H1 (cell line): ENCODE measurements around the gene GPR17. TPM values are rescaled to one million over a fixed set of nuclear protein-coding genes. Genes with fewer than 3 reads are reported as not detected.
A peak's percentile ranks its signal among the peaks of the same experiment; 100 is the strongest.

Source experiments
- CTCF ChIA-PET: fragments of 300-600 bp; sonication (Branson Sonifier 250); formaldehyde crosslinking; loops from one replicate; lab custom pipeline; 2021; ENCODE audit not compliant: partially characterized antibody; lab: Charles Lee
- POLR2A ChIA-PET: fragments of 300-600 bp; sonication (Branson Sonifier 250); formaldehyde crosslinking; loops from one replicate; lab custom pipeline; 2021; ENCODE audit warnings: inconsistent platforms; ENCODE audit not compliant: partially characterized antibody; lab: Charles Lee
- DNase-seq, 2 experiments: peaks; one replicate each; pipeline versions ENCODE4 v3.0.0 to v3.0.0-alpha.2; 2010 to 2022; ENCODE audit warnings: low spot score in 2 of 2, low read depth in 1 of 2, mixed read lengths in 1 of 2
- FAIRE-seq: peaks from 2 replicates; lab custom pipeline; 2011; peaks lifted over from hg19 to GRCh38; lab: Jason Lieb, UNC
- H2AFZ ChIP-seq: 2 replicates; pipeline ENCODE4 v1.8.1; 2012; ENCODE audit warnings: low read length, inconsistent platforms
- H2AK5ac ChIP-seq: 2 replicates; pipeline ENCODE4 v1.6.1; 2013; ENCODE audit warnings: low read depth, low read length
- H2BK120ac ChIP-seq: replicated peaks from 2 replicates; pipeline ENCODE3; 2013; ENCODE audit warnings: low read depth, low read length, inconsistent platforms
- H2BK12ac ChIP-seq: 2 replicates; pipeline ENCODE4 v1.6.1; 2013; ENCODE audit warnings: low read depth, low read length
- H2BK15ac ChIP-seq: 2 replicates; pipeline ENCODE4 v1.6.1; 2013; ENCODE audit warnings: low read length
- H2BK20ac ChIP-seq: 2 replicates; pipeline ENCODE4 v1.6.1; 2013; ENCODE audit warnings: low read length
- H2BK5ac ChIP-seq: 2 replicates; pipeline ENCODE4 v1.6.1; 2013; ENCODE audit warnings: low read depth, low read length
- H3K14ac ChIP-seq: 2 replicates; pipeline ENCODE4 v1.6.1; 2013; ENCODE audit warnings: inconsistent platforms; ENCODE audit not compliant: insufficient read length
- H3K18ac ChIP-seq: 2 replicates; pipeline ENCODE4 v1.6.1; 2013; ENCODE audit warnings: low read length; ENCODE audit errors: extremely low read depth
- H3K23ac ChIP-seq: 2 replicates; pipeline ENCODE4 v1.6.1; 2013; ENCODE audit warnings: inconsistent platforms; ENCODE audit not compliant: insufficient read length
- H3K23me2 ChIP-seq: 2 replicates; pipeline ENCODE4 v1.6.1; 2013; ENCODE audit warnings: low read depth, low read length
- H3K27ac ChIP-seq: 2 replicates; pipeline ENCODE4 v1.6.1; 2011; ENCODE audit warnings: low read depth, low read length, inconsistent platforms
- H3K27me3 ChIP-seq, 4 experiments: replicated peaks in 1 of 4; 1 replicate in 1 of 4; 2 replicates in 3 of 4; pipeline versions ENCODE4 v1.6.1 to v1.8.1; 2011 to 2013; ENCODE audit warnings: low read length in 3 of 4, mild to moderate bottlenecking in 3 of 4, inconsistent platforms in 2 of 4, mixed read lengths in 2 of 4, moderate library complexity in 1 of 4; ENCODE audit not compliant: control insufficient read depth in 3 of 4, insufficient read depth in 3 of 4; ENCODE audit errors: extremely low read depth in 1 of 4
- H3K36me3 ChIP-seq, 4 experiments: 2 replicates each; pipeline versions ENCODE4 v1.6.1 to v1.8.1; 2011 to 2013; ENCODE audit warnings: mild to moderate bottlenecking in 4 of 4, low read length in 3 of 4, moderate library complexity in 2 of 4, control low read depth in 1 of 4, inconsistent platforms in 1 of 4; ENCODE audit not compliant: insufficient read depth in 4 of 4, control insufficient read depth in 2 of 4
- H3K4ac ChIP-seq: replicated peaks from 2 replicates; pipeline ENCODE3; 2013; ENCODE audit warnings: low read length, low read depth, mixed read lengths, inconsistent platforms; ENCODE audit not compliant: insufficient read length
- H3K4me1 ChIP-seq, 4 experiments: replicated peaks in 1 of 4; 1 replicate in 1 of 4; 2 replicates in 3 of 4; pipeline versions ENCODE4 v1.6.1 to v1.8.1; 2011 to 2013; ENCODE audit warnings: low read length in 3 of 4, inconsistent platforms in 2 of 4, mixed read lengths in 1 of 4; ENCODE audit not compliant: insufficient read depth in 4 of 4, control insufficient read depth in 3 of 4
- H3K4me2 ChIP-seq, 2 experiments: 2 replicates each; pipeline versions ENCODE4 v1.6.1 to v1.8.1; 2011 to 2013; ENCODE audit warnings: low read depth in 2 of 2, low read length in 2 of 2, control low read depth in 1 of 2, inconsistent platforms in 1 of 2, mild to moderate bottlenecking in 1 of 2; ENCODE audit not compliant: insufficient read depth in 1 of 2
- H3K4me3 ChIP-seq, 4 experiments: fragments of 200-600, 300-600 bp in 1 of 4; sonication (generic), shearing (Covaris generic), sonication (Bioruptor Twin) in 1 of 4; 2 replicates each; pipeline versions ENCODE4 v1.5.1 to v1.8.1; 2011 to 2016; ENCODE audit warnings: low read length in 4 of 4, low read depth in 3 of 4, control low read depth in 2 of 4, inconsistent platforms in 2 of 4, mild to moderate bottlenecking in 2 of 4, mixed read lengths in 1 of 4, moderate library complexity in 1 of 4; ENCODE audit not compliant: insufficient read depth in 2 of 4; ENCODE audit errors: extremely low read depth in 1 of 4
- H3K56ac ChIP-seq: replicated peaks from 2 replicates; pipeline ENCODE3; 2013; ENCODE audit warnings: low read depth, mild to moderate bottlenecking, mixed read lengths, low read length, inconsistent platforms; ENCODE audit not compliant: insufficient read length
- H3K79me1 ChIP-seq: 2 replicates; pipeline ENCODE4 v1.6.1; 2013; ENCODE audit warnings: low read depth, low read length, control low read depth
- H3K79me2 ChIP-seq, 2 experiments: 2 replicates each; pipeline versions ENCODE4 v1.6.1 to v1.8.1; 2012 to 2013; ENCODE audit warnings: low read length in 2 of 2, mild to moderate bottlenecking in 2 of 2, inconsistent platforms in 1 of 2; ENCODE audit not compliant: insufficient read depth in 2 of 2, control insufficient read depth in 1 of 2
- H3K9ac ChIP-seq, 4 experiments: replicated peaks in 1 of 4; 1 replicate in 1 of 4; 2 replicates in 3 of 4; pipeline versions ENCODE4 v1.6.1 to v1.8.1; 2011 to 2013; ENCODE audit warnings: low read depth in 3 of 4, low read length in 3 of 4, control low read depth in 2 of 4, mild to moderate bottlenecking in 2 of 4, moderate library complexity in 2 of 4, inconsistent platforms in 1 of 4; ENCODE audit errors: extremely low read depth in 1 of 4
- H3K9me3 ChIP-seq, 2 experiments: 2 replicates each; pipeline versions ENCODE4 v1.6.1 to v1.8.1; 2012 to 2013; ENCODE audit warnings: mild to moderate bottlenecking in 2 of 2, moderate library complexity in 2 of 2, control low read depth in 1 of 2, inconsistent platforms in 1 of 2, low read depth in 1 of 2, low read length in 1 of 2, mixed read lengths in 1 of 2; ENCODE audit not compliant: insufficient read depth in 2 of 2
- H4K20me1 ChIP-seq, 2 experiments: replicated peaks in 1 of 2; 2 replicates each; pipeline versions ENCODE3 to v1.8.1; 2011 to 2013; ENCODE audit warnings: inconsistent platforms in 2 of 2, low read length in 2 of 2, mild to moderate bottlenecking in 1 of 2; ENCODE audit not compliant: insufficient read depth in 2 of 2, control insufficient read depth in 1 of 2
- H4K5ac ChIP-seq: 2 replicates; pipeline ENCODE4 v1.6.1; 2013; ENCODE audit warnings: low read length, low read depth, mixed read lengths, inconsistent platforms; ENCODE audit not compliant: insufficient read length
- H4K8ac ChIP-seq: 2 replicates; pipeline ENCODE4 v1.8.0; 2013; ENCODE audit warnings: mild to moderate bottlenecking, moderate library complexity, low read length, inconsistent platforms; ENCODE audit not compliant: insufficient read depth; ENCODE audit errors: extremely low read depth
- H4K91ac ChIP-seq: replicated peaks from 2 replicates; pipeline ENCODE3; 2013; ENCODE audit warnings: low read length, mixed read lengths, inconsistent platforms; ENCODE audit not compliant: insufficient read length
- NANOG ChIP-seq: IDR thresholded peaks from 2 replicates; pipeline ENCODE4 v1.6.1; 2011; ENCODE audit warnings: low read length, low read depth, mild to moderate bottlenecking, inconsistent platforms; ENCODE audit not compliant: insufficient read depth, poor library complexity, severe bottlenecking
- NRF1 ChIP-seq: IDR thresholded peaks from 2 replicates; pipeline ENCODE4 v1.6.1; 2011; ENCODE audit warnings: mild to moderate bottlenecking, low read depth, low read length, improper control_type of control experiment
- POLR2A ChIP-seq, 2 experiments: IDR thresholded peaks; 1 replicate in 1 of 2; 2 replicates in 1 of 2; pipeline ENCODE4 v1.6.1; 2011; ENCODE audit warnings: low read depth in 2 of 2, low read length in 2 of 2, mild to moderate bottlenecking in 2 of 2; ENCODE audit errors: control extremely low read depth in 1 of 2
- SP4 ChIP-seq: IDR thresholded peaks from 2 replicates; pipeline ENCODE4 v1.6.1; 2012; ENCODE audit warnings: low read length, inconsistent platforms
- SRF ChIP-seq: IDR thresholded peaks from 2 replicates; pipeline ENCODE4 v1.6.1; 2011; ENCODE audit warnings: mild to moderate bottlenecking, low read depth, low read length, moderate library complexity
- TAF1 ChIP-seq: IDR thresholded peaks from 2 replicates; pipeline ENCODE4 v1.6.1; 2011; ENCODE audit warnings: mild to moderate bottlenecking, low read depth, low read length
- TBP ChIP-seq: IDR thresholded peaks from 2 replicates; pipeline ENCODE4 v1.6.1; 2011; ENCODE audit warnings: low read depth, low read length, improper control_type of control experiment
- WGBS, 2 experiments: shearing (Covaris generic) in 1 of 2; methylation state at CpG; one replicate each; pipeline versions ENCODE4 v1.1.6 to v1.1.7; 2013 to 2015; ENCODE audit warnings: low lambda C conversion rate in 2 of 2, mixed read lengths in 2 of 2, inconsistent platforms in 1 of 2, low coverage in 1 of 2, missing lambda C conversion rate in 1 of 2; ENCODE audit not compliant: insufficient replicate concordance in 2 of 2, insufficient coverage in 1 of 2, insufficient read length in 1 of 2; ENCODE audit errors: extremely low coverage in 1 of 2, missing lambda C conversion rate in 1 of 2; 5-methylcytosine and 5-hydroxymethylcytosine counted together
- polyA plus RNA-seq, 7 experiments: library from polyadenylated mRNA; depleted of rRNA in 3 of 7; stranded (reverse) in 5 of 7; unstranded in 2 of 7; fragments of >200 nt in 5 of 7; fragments of 200-250 nt in 2 of 7; gene quantifications; 1 replicate in 5 of 7; 2 replicates in 1 of 7; 4 replicates in 1 of 7; pipeline versions ENCODE4 v1.2.1 to v1.2.3, GENCODE V29; 2011 to 2013; ENCODE audit warnings: missing spikeins in 2 of 7, mixed read lengths in 2 of 7
- total RNA-seq: library from RNA; stranded (reverse); fragmentation: NEBNext Ultra II Directional; extraction: Animal tissue kit (Norgen Biotek cat#: 25700); gene quantifications from 2 replicates; pipeline ENCODE4 v1.2.1, GENCODE V29; 2021

The GPR17 gene
- total and polyA plus RNA-seq, 2 of the 8 experiments (the other 6 are each of a cell fraction or from before 2014, with no cell fraction given) = 0.03 TPM; not detected in 1

DNA sequence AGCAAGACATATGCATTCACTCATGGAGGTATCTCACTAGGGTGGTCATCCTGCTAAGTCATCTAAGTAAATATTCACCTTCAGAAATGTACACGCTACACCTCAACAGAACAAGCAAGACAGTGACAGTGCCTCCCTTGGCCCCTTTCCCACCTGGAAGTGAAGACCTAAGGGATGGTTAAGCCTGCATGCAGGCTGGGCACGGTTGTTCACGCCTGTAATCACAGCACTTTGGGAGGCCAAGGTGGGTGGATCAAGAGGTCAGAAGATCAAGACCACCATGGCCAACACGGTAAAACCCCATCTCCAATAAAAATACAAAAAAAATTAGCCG lies 25.0 kb downstream of the GPR17 start:
- Histone ChIP-seq H2BK12ac (no peak overlapping the region), H3K56ac (no peak overlapping the region), H2BK15ac (no peak overlapping the region), H3K27ac (no peak overlapping the region), H3K27me3 (peaks cover 9 to 39% (median 21%) of the 10 kb centered on the region in 4 experiments), H3K4me2 (no peak overlapping the region), H4K5ac (no peak overlapping the region), H2BK5ac (no peak overlapping the region), H3K4ac (no peak overlapping the region), H2AFZ (no peak overlapping the region), H2BK20ac (no peak overlapping the region), H3K23me2 (peaks cover 2% of the 10 kb centered on the region; the same call in 1 of the 2 replicates), H3K9me3 (no peaks in the 10 kb centered on the region), H3K9ac (no peak overlapping the region), H4K8ac (no peak overlapping the region), H4K20me1 (no peaks in the 10 kb centered on the region), H4K91ac (no peak overlapping the region), H2BK120ac (no peak overlapping the region), H3K4me3 (no peak overlapping the region), H3K23ac (no peak overlapping the region), H2AK5ac (0 out of 2 replicates have a peak overlapping the region, but pooled peaks have one; percentile 24), H3K18ac (no peak overlapping the region), H3K14ac (no peak overlapping the region), H3K79me1 (peaks cover 2% of the 10 kb centered on the region; the same call in 1 of the 2 replicates), H3K79me2 (no peaks in the 10 kb centered on the region), H3K36me3 (no peaks in the 10 kb centered on the region), H3K4me1 (peaks cover 0 to 2% (median 0%) of the 10 kb centered on the region in 4 experiments; a peak in 3 of 7 replicates)
- DNase-seq (no peak), FAIRE-seq (no peak)
- POLR2A ChIA-PET = no interaction called here
- CTCF ChIA-PET = interaction anchor here (1.5 kb wide), 1 partner anchor 104 kb away, joined by 4 read pairs; no protein-coding TSS in a partner anchor
- WGBS, 2 experiments = 84% methylated on average over 5 of the region's 5 CpGs; no CpG with 5 or more reads in 1 of the 2 experiments
- TF ChIP-seq SP4 (no peak), NANOG (no peak), TAF1 (no peak), POLR2A (IDR thresholded peaks at IDR 0.05; ENCODE audit: control extremely low read depth in 1 of 2, low read depth in 2 of 2, low read length in 2 of 2) (no peak), TBP (no peak), NRF1 (no peak), SRF (no peak)
